ENCODE data around the gene BTBD16.

DNA sequence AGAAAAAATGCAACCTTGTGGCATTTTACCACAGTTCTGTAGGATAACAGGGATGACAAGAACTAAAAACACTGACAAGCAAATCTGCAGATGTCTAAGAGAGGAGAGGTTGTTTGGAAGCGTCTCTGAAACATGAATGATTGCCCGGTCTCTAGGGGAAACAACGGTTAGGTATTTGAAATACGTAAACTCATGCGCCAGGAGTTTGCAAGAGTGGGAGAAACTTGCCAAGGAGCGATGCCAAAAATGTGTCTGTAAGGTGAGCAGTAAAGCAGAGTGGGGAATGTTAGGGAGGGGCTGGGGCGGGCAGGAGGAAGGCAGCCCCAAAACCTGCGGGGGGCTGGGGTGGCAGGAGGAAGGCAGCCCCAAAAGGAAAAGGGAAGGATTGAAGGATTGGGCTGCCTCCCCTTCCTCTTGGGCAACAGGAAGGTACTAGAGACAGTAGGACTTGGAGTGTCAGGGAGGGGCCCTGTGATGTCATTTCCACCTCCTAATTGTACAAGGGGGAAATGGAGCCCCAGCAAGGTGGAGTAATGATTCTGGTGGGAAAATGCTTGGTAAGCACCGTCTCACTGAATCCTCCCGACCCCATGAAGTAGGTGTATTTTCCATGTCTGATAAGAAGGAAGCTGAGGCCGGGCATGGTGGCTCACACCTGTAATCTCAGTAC is 70.2 kb downstream of the BTBD16 start:
- no peak for TF ChIP-seq CTCF (IDR thresholded peaks at IDR 0.05)
- TF ChIP-seq POLR2AphosphoS5 (IDR thresholded peaks at IDR 0.05; ENCODE audit: low read depth, low read length): no peak
- no peak for TF ChIP-seq SIN3A (IDR thresholded peaks at IDR 0.05; ENCODE audit: borderline replicate concordance, insufficient read depth, low read depth, low read length)
- no peak for TF ChIP-seq REST (IDR thresholded peaks at IDR 0.05; ENCODE audit: insufficient read depth in 1 of 2, low read depth in 2 of 2, low read length in 1 of 2)

Measured in Panc1 (cell line).